HepG2 (cell line): Measurements from ENCODE around the gene PHF10. TPM values are rescaled to one million over a fixed set of nuclear protein-coding genes. Genes with fewer than 3 reads are reported as not detected.

Experiments used
- CTCF ChIP-seq: sonication (generic); formaldehyde crosslinking; IDR thresholded peaks from 2 replicates; pipeline ENCODE4 v1.5.0; 2020; ENCODE audit warnings: mild to moderate bottlenecking, missing genetic modification reagents, moderate library complexity
- ERF ChIP-seq: IDR thresholded peaks from 2 replicates; pipeline ENCODE4 v1.6.1; 2018; ENCODE audit warnings: missing biosample characterization, missing genetic modification reagents
- FOSL2 ChIP-seq: sonication (generic); formaldehyde crosslinking; IDR thresholded peaks from 2 replicates; pipeline ENCODE4 v1.4.0; 2020; ENCODE audit warnings: missing genetic modification reagents
- GATAD2A ChIP-seq: IDR thresholded peaks from 2 replicates; pipeline ENCODE4 v1.6.1; 2016
- HDAC2 ChIP-seq: sonication (generic); formaldehyde crosslinking; IDR thresholded peaks from 2 replicates; pipeline ENCODE4 v1.4.0; 2020; ENCODE audit warnings: missing genetic modification reagents
- HMGXB4 ChIP-seq, 2 experiments: sonication (generic) in 1 of 2; formaldehyde crosslinking in 1 of 2; IDR thresholded peaks; 2 replicates each; pipeline versions ENCODE4 v1.4.0 to v1.6.1; 2018 to 2020; ENCODE audit warnings: missing genetic modification reagents in 2 of 2, borderline replicate concordance in 1 of 2, low read depth in 1 of 2, mild to moderate bottlenecking in 1 of 2, missing biosample characterization in 1 of 2
- IKZF5 ChIP-seq: IDR thresholded peaks from 2 replicates; pipeline ENCODE4 v1.6.1; 2018; ENCODE audit warnings: missing genetic modification reagents, mild to moderate bottlenecking, missing compliant biosample characterization
- KDM2A ChIP-seq: sonication (generic); formaldehyde crosslinking; IDR thresholded peaks from 2 replicates; pipeline ENCODE4 v1.4.0; 2020; ENCODE audit warnings: low read depth, missing genetic modification reagents, borderline replicate concordance
- POGZ ChIP-seq: sonication (generic); formaldehyde crosslinking; IDR thresholded peaks from 2 replicates; pipeline ENCODE4 v1.4.0; 2020; ENCODE audit warnings: mild to moderate bottlenecking, missing genetic modification reagents
- RAD21 ChIP-seq: fragments of 450-650 bp; formaldehyde crosslinking; IDR thresholded peaks from 2 replicates; pipeline ENCODE4 v1.5.0; 2020; ENCODE audit warnings: mild to moderate bottlenecking
- SMC3 ChIP-seq: IDR thresholded peaks from 2 replicates; pipeline ENCODE4 v1.6.1; 2011; ENCODE audit warnings: low read length, improper control_type of control experiment
- SP4 ChIP-seq: sonication (generic); formaldehyde crosslinking; IDR thresholded peaks from 2 replicates; pipeline ENCODE4 v1.8.1; 2023; ENCODE audit warnings: mild to moderate bottlenecking, missing genetic modification reagents
- STAG1 ChIP-seq: sonication (generic); formaldehyde crosslinking; IDR thresholded peaks from 2 replicates; pipeline ENCODE4 v1.4.0; 2020; ENCODE audit warnings: missing genetic modification reagents
- TBX2 ChIP-seq: sonication (generic); formaldehyde crosslinking; IDR thresholded peaks from 2 replicates; pipeline ENCODE4 v1.5.0; 2020; ENCODE audit warnings: missing genetic modification reagents, mild to moderate bottlenecking, borderline replicate concordance
- YEATS2 ChIP-seq: sonication (generic); formaldehyde crosslinking; IDR thresholded peaks from 2 replicates; pipeline ENCODE4 v1.4.0; 2020; ENCODE audit warnings: missing genetic modification reagents, borderline replicate concordance
- ZBTB33 ChIP-seq: sonication (generic); formaldehyde crosslinking; IDR thresholded peaks from 2 replicates; pipeline ENCODE4 v1.4.0; 2020; ENCODE audit warnings: missing genetic modification reagents
- ZBTB38 ChIP-seq: sonication (generic); formaldehyde crosslinking; IDR thresholded peaks from 2 replicates; pipeline ENCODE4 v1.5.1; 2020; ENCODE audit warnings: mild to moderate bottlenecking, missing genetic modification reagents
- ZNF331 ChIP-seq: sonication (generic); formaldehyde crosslinking; IDR thresholded peaks from 2 replicates; pipeline ENCODE4 v1.4.0; 2020; ENCODE audit warnings: missing genetic modification reagents
- ZNF574 ChIP-seq: sonication (generic); formaldehyde crosslinking; IDR thresholded peaks from 2 replicates; pipeline ENCODE4 v1.4.0; 2020; ENCODE audit warnings: missing genetic modification reagents
- polyA plus RNA-seq, 8 experiments: library from polyadenylated mRNA; depleted of rRNA in 3 of 8; stranded (reverse) in 7 of 8; unstranded in 1 of 8; fragments of >200 nt; fragmentation: Illumina TruSeq in 4 of 8; extraction: Trizol in 4 of 8; gene quantifications; 2 replicates each; pipeline versions ENCODE4 v1.2.1 to v1.2.3, GENCODE V29; 2011 to 2016; ENCODE audit warnings: low read depth in 4 of 8, missing spikeins in 1 of 8, mixed read lengths in 1 of 8; ENCODE audit not compliant: insufficient read depth in 1 of 8
- total RNA-seq, 5 experiments: library from RNA; depleted of rRNA; stranded (reverse); fragments of >200 nt; fragmentation: Illumina TruSeq; extraction: Trizol; gene quantifications; 2 replicates each; pipeline ENCODE4 v1.2.3, GENCODE V29; 2016; ENCODE audit warnings: low read depth in 1 of 5

The PHF10 gene
- total and polyA plus RNA-seq, 2 of the 13 experiments (the other 11 are each of a cell fraction or from before 2014, with no cell fraction given), result 42.1 to 84.1 TPM

GRCh38 chr6:169697115-169697514 lies 27.2 kb downstream of the PHF10 start (continued):
- TF ChIP-seq ZBTB33 (CRISPR knock-in tag), result peak; percentile 100
- TF ChIP-seq TBX2 (CRISPR knock-in tag), result 0 out of 2 replicates have a peak, but pooled peaks have one; percentile 25
- TF ChIP-seq CTCF (CRISPR knock-in tag), result peak; percentile 77
- peak; percentile 27; the same call in 1 of the 2 replicates for TF ChIP-seq ZNF574 (CRISPR knock-in tag)
- peak; percentile 22; the same call in 1 of the 2 replicates for TF ChIP-seq SP4 (CRISPR knock-in tag)
- TF ChIP-seq IKZF5 (CRISPR knock-in tag), result 0 out of 2 replicates have a peak, but pooled peaks have one; percentile 37
- peak; percentile 80 for TF ChIP-seq STAG1 (CRISPR knock-in tag)
- TF ChIP-seq KDM2A (CRISPR knock-in tag), result peak; percentile 38; the same call in 1 of the 2 replicates
- TF ChIP-seq ERF (CRISPR knock-in tag), result 0 out of 2 replicates have a peak, but pooled peaks have one; percentile 37
- 0 out of 2 replicates have a peak, but pooled peaks have one; percentile 23 for TF ChIP-seq ZNF331 (CRISPR knock-in tag)
- 0 out of 2 replicates have a peak, but pooled peaks have one; percentile 14 for TF ChIP-seq FOSL2 (CRISPR knock-in tag)
- TF ChIP-seq SMC3, result peak; percentile 69
- peak in 1 of 2 experiments; percentile 42; a peak in 1 of 4 replicates for TF ChIP-seq HMGXB4 (CRISPR knock-in tag; IDR thresholded peaks at IDR 0.05; ENCODE audit: borderline replicate concordance in 1 of 2, low read depth in 1 of 2)
- 0 out of 2 replicates have a peak, but pooled peaks have one; percentile 33 for TF ChIP-seq GATAD2A
- peak; percentile 64 for TF ChIP-seq POGZ (CRISPR knock-in tag)
- peak; percentile 60 for TF ChIP-seq RAD21 (CRISPR knock-in tag)
- peak; percentile 27; the same call in 1 of the 2 replicates for TF ChIP-seq YEATS2
- peak; percentile 41; the same call in 1 of the 2 replicates for TF ChIP-seq ZBTB38 (CRISPR knock-in tag)
- peak; percentile 33; the same call in 1 of the 2 replicates for TF ChIP-seq HDAC2 (CRISPR knock-in tag)
